Activated CD8-positive, alpha-beta memory T cell treated with anti-CD3 and anti-CD28 coated beads for 4 hours (primary cell): ENCODE measurements around the gene ASAP2.
"Not testable (repeated sequence)": the region's sequence is repeated elsewhere in the genome, so short reads cannot be mapped to it uniquely, and the experiment has no call there.

ENCODE experiments used
- DNase-seq, 2 donors: peaks; one replicate each; pipeline ENCODE4 v3.0.0-alpha.2; 2020; ENCODE audit warnings: low read depth in 2 of 2

ASAP2 gene

GRCh38 chr2:9380702-9381628 lies 174.4 kb downstream of the ASAP2 start:
- no peak for DNase-seq

- no peak for DNase-seq
Observed at GRCh38 chr2:9382604-9383235, 176.1 kb downstream of the ASAP2 start.

DNA sequence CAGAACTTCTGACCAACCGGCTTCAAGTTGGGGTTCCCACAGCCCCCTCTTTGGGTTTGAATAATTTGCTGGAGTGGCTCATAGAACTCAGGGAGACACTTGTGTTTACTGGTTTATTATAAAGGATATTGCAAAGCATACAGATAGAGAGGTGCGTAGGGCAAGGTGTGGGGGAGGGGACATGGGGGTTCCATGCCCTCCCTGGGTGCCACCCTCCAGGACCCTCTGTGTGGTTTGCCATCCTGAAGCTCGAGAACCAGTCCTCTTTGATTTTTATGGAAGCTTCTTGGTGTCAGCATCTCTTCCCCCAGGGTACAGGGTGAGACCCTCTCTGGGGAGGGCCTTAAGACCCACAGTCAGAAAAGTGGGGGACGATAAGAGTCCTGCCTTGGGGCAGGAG lies 177.9 kb downstream of the ASAP2 start:
- no peak for DNase-seq

GRCh38 chr2:9385841-9386240 lies 179.2 kb downstream of the ASAP2 start:
- no peak for DNase-seq

GRCh38 chr2:9388199-9388681 lies 181.6 kb downstream of the ASAP2 start:
- no peak for DNase-seq

GRCh38 chr2:9388950-9389911 lies 182.6 kb downstream of the ASAP2 start:
- no peak for DNase-seq

DNA sequence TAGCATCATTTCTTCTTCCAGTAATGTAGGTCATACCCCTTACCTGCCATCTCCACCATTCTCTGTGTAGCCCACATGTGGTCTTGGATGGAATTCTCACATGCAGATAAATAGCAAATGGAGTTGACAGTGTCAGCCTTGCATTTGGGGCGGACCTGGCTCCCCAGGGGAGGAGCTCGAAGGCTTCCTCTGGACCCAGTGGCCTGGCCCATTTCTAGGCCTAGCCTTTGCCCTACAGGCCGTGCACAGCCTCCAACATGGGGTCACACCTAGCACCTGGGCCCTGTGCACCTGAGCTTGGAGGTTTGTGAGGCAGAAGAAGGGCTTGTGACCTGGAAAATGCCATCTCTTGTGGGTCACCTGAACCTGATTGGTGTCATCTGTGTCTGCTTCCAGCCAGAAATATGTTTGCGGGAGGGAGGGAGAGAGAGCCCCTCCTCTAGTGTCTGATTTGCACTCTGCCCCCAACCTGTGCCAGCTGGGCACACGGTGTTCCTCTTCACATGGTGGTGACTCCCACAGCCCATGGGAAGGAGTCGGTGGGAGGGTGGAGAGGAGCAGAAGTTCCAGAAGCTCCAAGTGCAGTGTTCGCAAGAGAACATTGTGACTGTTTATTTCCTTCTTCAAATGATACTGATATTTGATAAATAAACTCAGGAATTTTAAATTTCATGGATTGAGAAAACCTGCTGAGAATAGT lies 183.7 kb downstream of the ASAP2 start:
- DNase-seq, result no peak

GRCh38 chr2:9390991-9391390 lies 184.4 kb downstream of the ASAP2 start:
- no peak for DNase-seq

DNA sequence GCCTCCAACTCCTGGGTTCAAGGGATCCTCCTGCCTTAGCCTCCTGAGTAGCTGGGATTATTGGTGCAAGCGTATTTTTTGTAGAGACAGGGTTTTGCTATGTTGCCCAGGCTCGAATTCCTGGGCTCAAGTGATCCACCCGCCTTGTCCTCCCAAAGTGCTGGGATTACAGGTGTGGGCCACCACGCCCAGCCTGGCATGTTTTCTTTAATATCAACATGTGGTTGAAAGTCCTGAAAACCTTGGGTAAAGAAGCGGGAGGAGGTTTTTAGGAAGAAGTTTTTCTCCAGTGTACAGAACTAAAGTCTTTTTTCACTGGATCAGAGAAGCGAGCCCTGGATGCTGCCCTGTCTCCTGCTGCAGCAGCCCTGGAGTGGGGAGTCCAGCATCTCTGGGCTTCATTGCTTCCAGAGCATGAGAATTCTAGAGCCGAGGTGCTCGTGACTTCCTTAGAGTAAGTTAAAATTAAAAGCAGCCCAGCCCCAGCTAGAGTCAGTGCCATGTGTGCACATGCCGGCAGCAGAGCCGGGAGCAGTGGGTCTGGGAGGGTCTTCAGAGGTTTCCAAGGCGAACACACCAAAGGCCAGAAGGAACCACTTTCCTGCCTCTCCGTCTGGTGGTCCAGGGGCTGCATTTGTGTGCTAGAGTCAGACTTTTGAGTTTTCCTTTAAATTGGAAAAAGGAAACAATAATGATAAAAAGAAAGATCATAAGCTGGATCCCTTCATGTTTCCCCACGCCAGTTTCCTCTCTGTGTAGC lies 185.5 kb downstream of the ASAP2 start:
- no peak for DNase-seq

DNA sequence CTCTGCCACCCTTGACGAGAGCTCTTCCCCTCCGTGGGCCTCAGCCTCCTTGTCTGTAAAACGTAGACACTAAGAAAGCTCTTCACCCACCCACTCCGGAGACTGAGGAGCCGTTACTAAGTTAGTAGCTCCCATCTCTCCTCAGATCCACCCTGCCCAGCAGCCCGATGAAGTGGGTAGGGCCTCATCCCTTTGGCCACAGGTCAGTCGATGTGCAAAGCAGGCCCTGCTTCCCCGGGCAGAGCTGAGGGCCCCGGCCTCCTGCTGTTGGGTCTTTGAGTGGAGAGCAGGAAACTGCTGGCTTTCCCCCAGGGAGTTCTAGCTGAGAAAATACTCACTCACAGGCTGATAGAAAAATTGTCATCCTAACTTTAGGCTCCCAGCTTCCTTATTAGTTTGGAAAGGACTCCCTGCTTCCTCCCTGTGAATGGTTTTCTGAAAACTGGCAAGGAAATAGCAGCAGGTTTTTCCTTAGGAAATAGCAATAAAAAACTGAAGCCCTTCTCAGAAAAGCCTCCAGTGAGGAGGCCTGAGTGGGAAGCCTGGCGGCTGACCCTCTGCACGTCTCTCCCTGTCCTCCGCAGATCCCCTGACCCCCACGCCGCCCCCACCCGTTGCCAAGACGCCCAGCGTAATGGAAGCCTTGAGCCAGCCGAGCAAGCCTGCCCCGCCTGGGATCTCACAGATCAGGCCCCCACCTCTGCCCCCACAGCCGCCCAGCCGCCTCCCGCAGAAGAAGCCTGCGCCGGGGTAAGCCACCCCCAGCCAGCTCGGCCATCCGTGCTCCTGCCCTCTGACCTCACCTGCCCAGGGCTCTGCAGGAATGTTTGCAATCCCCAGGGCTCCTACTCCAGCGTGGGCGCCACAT lies 186.5 kb downstream of the ASAP2 start:
- DNase-seq, result no peak

GRCh38 chr2:9394816-9395215 lies 188.2 kb downstream of the ASAP2 start:
- no peak for DNase-seq

DNA sequence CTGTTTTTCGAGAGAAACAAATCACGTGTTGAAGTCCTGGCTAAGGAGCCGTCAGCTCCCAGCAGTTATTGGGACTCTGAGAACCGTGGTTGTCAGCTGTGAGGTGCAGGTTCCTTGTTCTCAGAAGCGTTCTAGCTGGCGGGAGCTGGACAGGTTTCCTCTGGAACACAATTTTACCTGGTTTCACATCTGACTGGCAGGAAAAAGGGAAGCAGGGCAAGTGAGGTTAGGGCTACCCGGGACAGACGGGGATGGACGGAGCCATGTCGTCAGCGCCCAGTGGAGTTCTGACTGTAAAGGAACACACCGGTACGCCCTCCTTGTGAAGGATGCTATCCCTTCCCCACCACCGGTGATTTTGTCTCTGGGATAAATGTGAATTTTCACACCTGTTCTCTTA lies 190.6 kb downstream of the ASAP2 start:
- no peak for DNase-seq

- not testable (repeated sequence) for DNase-seq
Observed at GRCh38 chr2:9398251-9398650, 191.6 kb downstream of the ASAP2 start.

GRCh38 chr2:9398881-9399780 lies 192.5 kb downstream of the ASAP2 start:
- DNase-seq, result no peak

GRCh38 chr2:9400268-9401058 lies 193.9 kb downstream of the ASAP2 start:
- DNase-seq, result no peak

DNA sequence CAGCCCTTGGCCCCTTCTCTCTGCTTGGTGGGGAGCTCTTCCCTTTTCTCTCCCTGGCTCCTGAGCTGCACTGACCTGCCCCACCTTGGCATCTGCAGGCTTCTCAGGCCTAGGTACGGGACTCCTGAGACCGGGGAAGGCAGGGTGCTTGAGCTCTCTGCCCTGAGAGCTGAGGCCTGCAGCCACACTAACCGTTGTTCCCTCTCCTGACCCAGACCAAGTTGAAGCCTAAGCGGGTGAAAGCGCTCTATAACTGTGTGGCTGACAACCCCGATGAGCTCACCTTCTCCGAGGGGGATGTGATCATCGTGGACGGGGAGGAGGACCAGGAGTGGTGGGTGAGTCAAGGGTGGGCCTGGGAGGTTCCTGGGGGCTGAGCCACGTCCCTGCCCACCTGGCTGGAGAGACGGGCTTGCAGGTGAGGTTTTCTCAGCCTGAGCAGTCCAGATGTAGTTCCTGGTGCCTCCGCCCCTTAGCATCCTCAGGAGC lies 194.5 kb downstream of the ASAP2 start:
- no peak for DNase-seq

GRCh38 chr2:9401646-9402371 lies 195.2 kb downstream of the ASAP2 start:
- no peak for DNase-seq
